Endometrium (tissue), 2 donors: ENCODE results near the gene HUS1.
"Not testable (repeated sequence)": the region's sequence is repeated elsewhere in the genome, so short reads cannot be mapped to it uniquely, and the experiment has no call there.

Experiments
- FAIRE-seq: peaks from 2 replicates; lab custom pipeline; 2012; peaks lifted over from hg19 to GRCh38; lab: Jason Lieb, UNC
- donor health status: control.
- donor health status: control.

The HUS1 gene

GRCh38 chr7:47923081-47923875 is 56.1 kb downstream of the HUS1 start:
- not testable (repeated sequence) for FAIRE-seq

GRCh38 chr7:47916514-47916913 is 62.9 kb downstream of the HUS1 start:
- not testable (repeated sequence) for FAIRE-seq

- no peak for FAIRE-seq
These were observed 63.8 kb downstream of the HUS1 start for GRCh38 chr7:47915616-47915976.

- FAIRE-seq = peak; percentile 98
These were observed 64.4 kb downstream of the HUS1 start for GRCh38 chr7:47914717-47915615.
